ENCODE results near the gene FCHO2.

The FCHO2 gene

DNA sequence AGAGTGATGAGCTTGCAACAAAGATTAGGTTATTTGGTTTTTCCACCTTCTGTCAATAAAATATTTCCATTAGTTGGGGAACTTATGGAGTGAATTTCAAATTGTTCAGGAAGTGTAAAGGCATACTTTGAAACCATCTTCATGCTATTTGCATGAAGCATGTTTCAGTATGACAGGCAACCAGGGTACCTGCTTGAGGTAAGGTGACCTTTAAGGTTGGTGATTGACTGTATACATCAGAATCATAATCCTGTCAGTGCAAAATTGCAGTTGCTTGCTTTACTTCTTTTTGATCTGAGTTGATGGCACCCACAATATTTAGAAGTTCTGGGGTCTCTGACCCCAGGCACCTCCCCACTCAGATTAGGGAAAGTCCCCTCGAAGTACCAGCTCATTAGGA lies 138.6 kb downstream of the FCHO2 start:
- no peak overlapping the region for H3K4me3 ChIP-seq (ENCODE audit: low read depth, low read length)
- no peak for TF ChIP-seq CTCF (conservative IDR thresholded peaks at IDR 0.05; ENCODE audit: low read depth, low read length)
- DNase-seq (ENCODE audit: low read depth): no peak

DNA sequence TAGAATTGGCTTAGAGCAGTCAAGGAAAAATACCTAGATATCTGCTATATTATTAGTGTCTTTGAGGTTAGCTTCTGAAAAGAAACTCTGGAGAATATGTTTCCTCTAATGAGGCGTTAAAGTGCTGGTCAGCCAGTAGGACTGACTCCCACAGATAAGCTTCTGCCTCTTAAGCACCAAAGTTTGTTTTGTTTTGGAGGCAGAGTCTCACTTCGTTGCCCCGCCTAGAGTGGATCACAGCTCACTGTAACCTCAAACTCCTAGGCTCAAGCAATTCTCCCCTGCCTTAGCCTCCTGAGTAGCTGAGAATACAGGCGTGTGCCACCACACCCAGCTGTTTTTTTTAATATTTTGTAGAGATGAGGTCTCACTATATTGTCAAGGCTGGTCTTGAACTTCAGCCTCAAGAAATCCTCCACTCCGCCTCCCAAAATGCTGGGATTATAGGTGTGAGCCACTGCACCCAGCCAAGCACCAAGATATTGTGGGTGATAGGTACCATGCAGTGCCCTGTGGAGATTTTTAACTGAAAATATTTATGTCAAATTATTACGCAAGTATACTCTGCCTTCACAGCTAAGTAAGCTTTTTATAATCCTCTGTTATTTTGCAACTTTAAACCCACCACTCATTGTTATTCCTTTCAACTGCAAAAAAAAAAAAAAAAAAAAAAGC lies 139.9 kb downstream of the FCHO2 start:
- H3K4me3 ChIP-seq (ENCODE audit: low read depth, low read length): no peak overlapping the region
- no peak for DNase-seq (ENCODE audit: low read depth)
- TF ChIP-seq CTCF (conservative IDR thresholded peaks at IDR 0.05; ENCODE audit: low read depth, low read length): no peak

DNA sequence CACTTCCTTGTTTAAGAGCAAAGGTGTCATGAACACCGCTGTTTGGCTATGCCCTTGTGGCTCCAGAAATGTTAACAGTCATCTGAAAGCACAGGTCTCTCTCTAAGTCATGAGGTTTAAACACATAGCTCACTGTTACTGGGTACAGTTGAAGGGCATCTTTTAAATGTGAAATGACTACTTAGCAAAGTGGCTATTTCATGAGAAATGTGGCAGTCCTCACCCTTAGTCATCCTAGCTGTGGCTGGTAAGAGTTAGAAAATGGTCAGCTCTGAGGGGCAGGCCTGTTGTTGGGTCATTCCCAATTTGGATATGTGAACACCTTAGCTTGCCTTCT lies 140.4 kb downstream of the FCHO2 start:
- TF ChIP-seq CTCF (conservative IDR thresholded peaks at IDR 0.05; ENCODE audit: low read depth, low read length): no peak
- H3K4me3 ChIP-seq (ENCODE audit: low read depth, low read length): no peak overlapping the region
- no peak for DNase-seq (ENCODE audit: low read depth)

DNA sequence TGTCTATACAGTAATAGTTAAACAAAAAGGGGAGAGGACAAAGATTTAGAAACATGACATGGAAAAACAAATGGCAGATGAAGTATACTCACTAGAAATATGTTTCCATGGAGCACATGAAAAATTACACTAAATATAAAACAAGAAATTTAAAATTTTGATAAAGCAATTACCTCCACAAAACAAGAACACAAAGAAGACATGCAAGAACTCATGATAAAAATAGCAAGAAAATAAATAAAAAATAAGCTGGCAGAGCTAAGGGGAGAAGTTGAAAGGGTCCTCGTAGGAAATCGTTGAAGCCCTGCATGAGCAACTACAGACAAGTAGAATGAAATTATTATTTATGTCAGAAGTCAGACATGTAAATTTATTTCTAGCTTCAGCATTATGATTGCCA lies 141.9 kb downstream of the FCHO2 start:
- no peak overlapping the region for H3K4me3 ChIP-seq (ENCODE audit: low read depth, low read length)
- TF ChIP-seq CTCF (conservative IDR thresholded peaks at IDR 0.05; ENCODE audit: low read depth, low read length): no peak
- no peak for DNase-seq (ENCODE audit: low read depth)

- TF ChIP-seq CTCF (conservative IDR thresholded peaks at IDR 0.05; ENCODE audit: low read depth, low read length): no peak
- DNase-seq (ENCODE audit: low read depth): no peak
- H3K4me3 ChIP-seq (ENCODE audit: low read depth, low read length): no peak overlapping the region
Observed at GRCh38 chr5:73100109-73100508, 144.3 kb downstream of the FCHO2 start.

GRCh38 chr5:73103870-73104299 lies 148.0 kb downstream of the FCHO2 start:
- no peak overlapping the region for H3K4me3 ChIP-seq (ENCODE audit: low read depth, low read length)
- DNase-seq (ENCODE audit: low read depth): no peak
- TF ChIP-seq CTCF (conservative IDR thresholded peaks at IDR 0.05; ENCODE audit: low read depth, low read length): no peak

- TF ChIP-seq CTCF (conservative IDR thresholded peaks at IDR 0.05; ENCODE audit: low read depth, low read length): no peak
Observed at GRCh38 chr5:73104326-73104725, 148.5 kb downstream of the FCHO2 start.

More at GRCh38 chr5:73104326-73104725, 148.5 kb downstream of the FCHO2 start:
- DNase-seq (ENCODE audit: low read depth): no peak
- no peak overlapping the region for H3K4me3 ChIP-seq (ENCODE audit: low read depth, low read length)
